Measurements from ENCODE around the gene NID2. TPM values are rescaled to one million over a fixed set of nuclear protein-coding genes. Genes with fewer than 3 reads are reported as not detected.
A peak's percentile ranks its signal among the peaks of the same experiment; 100 is the strongest.

The NID2 gene
- total and polyA plus RNA-seq, 2 of the 4 experiments (the other 2 are of a cell fraction): 101 to 303 TPM

- WGBS, 2 experiments (ENCODE audit: extremely low coverage in 2 of 2, insufficient read length in 1 of 2): no CpG with 5 or more reads among the region's 4 CpGs
Observed at GRCh38 chr14:52018252-52018651, 50.6 kb downstream of the NID2 start.

More at GRCh38 chr14:52018252-52018651, 50.6 kb downstream of the NID2 start:
- H3K4me2 ChIP-seq (ENCODE audit: low read depth, low read length): no peak overlapping the region
- no peak overlapping the region for H3K27ac ChIP-seq (ENCODE audit: insufficient read depth, low read length)
- POLR2A ChIA-PET (ENCODE audit: unreplicated experiment): interaction anchor here (0.5 kb wide), 1 partner anchor 570 kb away, joined by 3 read pairs; no protein-coding TSS in a partner anchor
- H4K20me1 ChIP-seq (ENCODE audit: insufficient read depth, low read length): no peaks in the 10 kb centered on the region
- no peak overlapping the region for H2BK15ac ChIP-seq (ENCODE audit: low read depth, low read length)
- H3K9me1 ChIP-seq (ENCODE audit: insufficient read depth, low read length): peaks cover 42% of the 10 kb centered on the region
- no peak overlapping the region for H3K9ac ChIP-seq (ENCODE audit: low read depth, low read length)
- H4K91ac ChIP-seq (ENCODE audit: insufficient read depth, low read depth, low read length): no peak overlapping the region
- peaks cover 55 to 79% of the 10 kb centered on the region in 2 experiments for H3K79me1 ChIP-seq (ENCODE audit: low read depth in 1 of 2, low read length in 2 of 2)
- H3K14ac ChIP-seq (replicated peaks; ENCODE audit: low read depth, low read length): 0 out of 2 replicates have a peak overlapping the region, but pooled peaks have one; percentile 37
- H2AK5ac ChIP-seq (ENCODE audit: low read depth, low read length): no peak overlapping the region
- BruUV-seq (replicated peaks): no TSS peak
- ATAC-seq (ENCODE audit: low read depth) (no peak), DNase-seq (no peak)
- intact Hi-C loops (cut with micrococcal nuclease): no loop called here
- H2BK5ac ChIP-seq (ENCODE audit: low read depth, low read length, poor library complexity, severe bottlenecking): no peak overlapping the region
- H3K4ac ChIP-seq (ENCODE audit: low read depth, low read length): no peak overlapping the region
- no peak overlapping the region for H3K18ac ChIP-seq (ENCODE audit: low read depth, low read length)
- H2BK20ac ChIP-seq (ENCODE audit: low read depth, low read length): no peak overlapping the region
- H3K36me3 ChIP-seq (ENCODE audit: control insufficient read depth, insufficient read depth, low read length): peaks cover 75% of the 10 kb centered on the region
- H3K27me3 ChIP-seq (ENCODE audit: control insufficient read depth, insufficient read depth, low read length): no peaks in the 10 kb centered on the region
- H3K56ac ChIP-seq (ENCODE audit: extremely low read depth, insufficient read depth, low read length): no peak overlapping the region
- H2BK120ac ChIP-seq (ENCODE audit: low read depth, low read length): no peak overlapping the region
- dilution Hi-C loops (cut with HindIII; ENCODE audit: low sequenced_read_pairs, unreplicated experiment): no loop called here
- no peak for TF ChIP-seq RAD21 (IDR thresholded peaks at IDR 0.05; ENCODE audit: low read length)
- no peaks in the 10 kb centered on the region for H3K9me3 ChIP-seq (ENCODE audit: control insufficient read depth, insufficient read depth, low read length)
- in situ Hi-C loops (cut with MboI; ENCODE audit: low sequenced_read_pairs): loop anchor here (25.0 kb wide), 1 partner anchor 694 kb away; the partner anchor contains the start of gene PSMC6
- CTCF ChIA-PET: interaction anchor here (0.6 kb wide), 1 partner anchor 155 kb away, joined by 7 read pairs; no protein-coding TSS in a partner anchor
- H2AK9ac ChIP-seq (replicated peaks; ENCODE audit: low read depth, low read length, poor library complexity): no peak overlapping the region
- H4K5ac ChIP-seq (ENCODE audit: low read depth, low read length): no peak overlapping the region
- no peak overlapping the region for H3K4me3 ChIP-seq (ENCODE audit: insufficient read depth, low read depth, low read length)
- H2AFZ ChIP-seq (replicated peaks; ENCODE audit: low read length, poor library complexity): no peak overlapping the region
- no peak overlapping the region for H4K8ac ChIP-seq (ENCODE audit: low read depth in 2 of 2, low read length in 2 of 2)
- H3K23ac ChIP-seq (ENCODE audit: low read depth, low read length): no peak overlapping the region
- H3K4me1 ChIP-seq (ENCODE audit: control insufficient read depth, insufficient read depth, low read length): peaks cover 9% of the 10 kb centered on the region
